Measurements from ENCODE around the gene HSPA4.

Gene HSPA4

GRCh38 chr5:133065471-133065870, 13.7 kb downstream of the HSPA4 start:
- Histone ChIP-seq H3K4me1 (ENCODE audit: insufficient read depth, low read length) (no peaks in the 10 kb centered on the region), H3K27ac (ENCODE audit: low read length) (no peak overlapping the region), H3K27me3 (ENCODE audit: insufficient read depth, low read length, poor library complexity) (no peaks in the 10 kb centered on the region), H3K4me2 (ENCODE audit: insufficient read depth, low read length) (no peak overlapping the region), H4K20me1 (ENCODE audit: insufficient read depth, low read length) (peaks cover 45% of the 10 kb centered on the region), H3K9me3 (ENCODE audit: insufficient read depth, low read length, severe bottlenecking) (no peaks in the 10 kb centered on the region), H3K9ac (ENCODE audit: low read depth, low read length) (no peak overlapping the region), H3K36me3 (ENCODE audit: insufficient read depth, low read length) (peaks cover 59% of the 10 kb centered on the region), H3K79me2 (ENCODE audit: insufficient read depth, low read length) (peaks cover 88% of the 10 kb centered on the region), H2AFZ (ENCODE audit: low read depth, low read length) (no peak overlapping the region), H3K4me3 (ENCODE audit: low read depth in 1 of 2, low read length in 2 of 2) (no peak overlapping the region)
- ATAC-seq (ENCODE audit: insufficient read depth, low read depth) (no peak), DNase-seq (no peak)
- TF ChIP-seq EZH2 (IDR thresholded peaks at IDR 0.05; ENCODE audit: borderline replicate concordance, low read depth, low read length, severe bottlenecking) (no peak), CTCF (IDR thresholded peaks at IDR 0.05; ENCODE audit: borderline replicate concordance, extremely low read depth, low read length, poor library complexity, severe bottlenecking) (no peak)

GRCh38 chr5:133066045-133066444, 14.2 kb downstream of the HSPA4 start:
- ATAC-seq (ENCODE audit: insufficient read depth, low read depth) = no peak
- H3K27ac ChIP-seq (ENCODE audit: low read length) = no peak overlapping the region

GRCh38 chr5:133072021-133072420, 20.2 kb downstream of the HSPA4 start:
- Histone ChIP-seq H3K79me2 (ENCODE audit: insufficient read depth, low read length) (peaks cover 76% of the 10 kb centered on the region), H3K27ac (ENCODE audit: low read length) (no peak overlapping the region), H2AFZ (ENCODE audit: low read depth, low read length) (no peak overlapping the region), H3K9me3 (ENCODE audit: insufficient read depth, low read length, severe bottlenecking) (no peaks in the 10 kb centered on the region), H4K20me1 (ENCODE audit: insufficient read depth, low read length) (peaks cover 11% of the 10 kb centered on the region; the same call in 1 of the 2 replicates), H3K4me1 (ENCODE audit: insufficient read depth, low read length) (no peaks in the 10 kb centered on the region), H3K36me3 (ENCODE audit: insufficient read depth, low read length) (peaks cover 97% of the 10 kb centered on the region), H3K4me3 (ENCODE audit: low read depth in 1 of 2, low read length in 2 of 2) (no peak overlapping the region), H3K27me3 (ENCODE audit: insufficient read depth, low read length, poor library complexity) (no peaks in the 10 kb centered on the region), H3K9ac (ENCODE audit: low read depth, low read length) (no peak overlapping the region), H3K4me2 (ENCODE audit: insufficient read depth, low read length) (no peak overlapping the region)
- DNase-seq (no peak), ATAC-seq (ENCODE audit: insufficient read depth, low read depth) (no peak)
- TF ChIP-seq CTCF (IDR thresholded peaks at IDR 0.05; ENCODE audit: borderline replicate concordance, extremely low read depth, low read length, poor library complexity, severe bottlenecking) (no peak), EZH2 (IDR thresholded peaks at IDR 0.05; ENCODE audit: borderline replicate concordance, low read depth, low read length, severe bottlenecking) (no peak)

More at GRCh38 chr5:133066045-133066444, 14.2 kb downstream of the HSPA4 start:
- Histone ChIP-seq H3K27me3 (ENCODE audit: insufficient read depth, low read length, poor library complexity) (no peaks in the 10 kb centered on the region), H3K4me1 (ENCODE audit: insufficient read depth, low read length) (no peaks in the 10 kb centered on the region), H2AFZ (ENCODE audit: low read depth, low read length) (no peak overlapping the region), H3K79me2 (ENCODE audit: insufficient read depth, low read length) (peaks cover 86% of the 10 kb centered on the region), H3K36me3 (ENCODE audit: insufficient read depth, low read length) (peaks cover 64% of the 10 kb centered on the region), H3K4me3 (ENCODE audit: low read depth in 1 of 2, low read length in 2 of 2) (no peak overlapping the region), H3K9ac (ENCODE audit: low read depth, low read length) (no peak overlapping the region), H4K20me1 (ENCODE audit: insufficient read depth, low read length) (peaks cover 47% of the 10 kb centered on the region), H3K9me3 (ENCODE audit: insufficient read depth, low read length, severe bottlenecking) (no peaks in the 10 kb centered on the region), H3K4me2 (ENCODE audit: insufficient read depth, low read length) (no peak overlapping the region)
- no peak for DNase-seq
- no peak for TF ChIP-seq CTCF (IDR thresholded peaks at IDR 0.05; ENCODE audit: borderline replicate concordance, extremely low read depth, low read length, poor library complexity, severe bottlenecking)
- TF ChIP-seq EZH2 (IDR thresholded peaks at IDR 0.05; ENCODE audit: borderline replicate concordance, low read depth, low read length, severe bottlenecking) = no peak
